Tibial nerve (tissue), 4 donors: Measurements from ENCODE around the gene SVOPL. TPM values are rescaled to one million over a fixed set of nuclear protein-coding genes. Genes with fewer than 3 reads are reported as not detected.

ENCODE experiments used
- DNase-seq, 2 donors: peaks; one replicate each; pipeline ENCODE4 v3.0.0-alpha.2; 2019; ENCODE audit warnings: low spot score in 2 of 2
- H3K27ac ChIP-seq, 4 donors: fragments of 200-600 bp; sonication (generic) in 3 of 4; one replicate each; pipeline ENCODE4 v1.5.1; 2017 to 2019; ENCODE audit warnings: mild to moderate bottlenecking in 1 of 4
- H3K27me3 ChIP-seq, 2 donors: fragments of 200-600 bp; sonication (generic) in 1 of 2; one replicate each; pipeline versions ENCODE4 v1.5.1 to v1.6.0; 2017 to 2019
- H3K36me3 ChIP-seq, 3 donors: fragments of 200-600 bp; sonication (generic); one replicate each; pipeline ENCODE4 v1.5.1; 2018 to 2019
- H3K4me1 ChIP-seq, 4 donors: fragments of 200-600 bp; sonication (generic) in 3 of 4; one replicate each; pipeline ENCODE4 v1.5.1; 2017 to 2019
- H3K4me3 ChIP-seq, 4 donors: fragments of 200-600 bp; sonication (generic) in 3 of 4; one replicate each; pipeline ENCODE4 v1.5.1; 2017 to 2019; ENCODE audit warnings: mild to moderate bottlenecking in 1 of 4, moderate library complexity in 1 of 4
- H3K9me3 ChIP-seq, 4 donors: fragments of 200-600 bp; sonication (generic) in 3 of 4; one replicate each; pipeline ENCODE4 v1.5.1; 2017 to 2019
- CTCF ChIP-seq, 5 experiments: fragments of 200-600 bp in 3 of 5; fragments of 450-650 bp in 2 of 5; sonication (generic) in 3 of 5; IDR thresholded peaks; one replicate each; pipeline ENCODE4 v1.5.1; 2016 to 2019; ENCODE audit warnings: antibody characterized with exemption in 5 of 5, mild to moderate bottlenecking in 3 of 5, moderate library complexity in 2 of 5
- EP300 ChIP-seq, 2 donors: sonication (generic); formaldehyde crosslinking; IDR thresholded peaks; one replicate each; pipeline ENCODE4 v1.6.1; 2017; ENCODE audit warnings: antibody characterized with exemption in 2 of 2, mild to moderate bottlenecking in 1 of 2
- POLR2A ChIP-seq, 2 donors: fragments of 450-650 bp; IDR thresholded peaks; one replicate each; pipeline ENCODE4 v1.6.1; 2017; ENCODE audit warnings: antibody characterized with exemption in 2 of 2, mild to moderate bottlenecking in 2 of 2, moderate library complexity in 2 of 2
- WGBS, 2 donors: methylation state at CpG; one replicate each; pipeline ENCODE4 v1.1.5; 2018; 5-methylcytosine and 5-hydroxymethylcytosine counted together
- total RNA-seq, 4 donors: library from RNA; depleted of rRNA; stranded (reverse); fragments of >200 nt; gene quantifications; one replicate each; pipeline ENCODE4 v1.1.0, GENCODE V29; 2016

The SVOPL gene
- total RNA-seq, 4 donors from 2014 or later = not detected

GRCh38 chr7:138554674-138555073 is 146.5 kb downstream of the SVOPL start:
- H3K27ac ChIP-seq = no peak overlapping the region
- no peak for DNase-seq
- no peaks in the 10 kb centered on the region for H3K4me1 ChIP-seq
- peaks cover 2 to 95% (median 37%) of the 10 kb centered on the region in 3 donors for H3K36me3 ChIP-seq
- peaks cover 0 to 62% (median 21%) of the 10 kb centered on the region in 4 donors for H3K9me3 ChIP-seq
- TF ChIP-seq POLR2A (IDR thresholded peaks at IDR 0.05) = no peak
- TF ChIP-seq EP300 (IDR thresholded peaks at IDR 0.05) = no peak
- TF ChIP-seq CTCF (IDR thresholded peaks at IDR 0.05) = no peak
- 98 to 100% methylated on average over 4 of the region's 4 CpGs for WGBS, 2 donors
- no peak overlapping the region for H3K4me3 ChIP-seq
- H3K27me3 ChIP-seq = no peaks in the 10 kb centered on the region

GRCh38 chr7:138553805-138554204 is 147.4 kb downstream of the SVOPL start:
- TF ChIP-seq EP300 (IDR thresholded peaks at IDR 0.05) (no peak), CTCF (IDR thresholded peaks at IDR 0.05) (no peak), POLR2A (IDR thresholded peaks at IDR 0.05) (no peak)
- no peak overlapping the region for H3K27ac ChIP-seq
- H3K4me3 ChIP-seq = no peak overlapping the region
- no peak for DNase-seq
- WGBS, 2 donors = 96 to 98% methylated on average over 4 of the region's 4 CpGs
- H3K36me3 ChIP-seq = peaks cover 2 to 94% (median 35%) of the 10 kb centered on the region in 3 donors
- H3K9me3 ChIP-seq = peaks cover 0 to 53% (median 19%) of the 10 kb centered on the region in 4 donors
- H3K4me1 ChIP-seq = no peaks in the 10 kb centered on the region
- no peaks in the 10 kb centered on the region for H3K27me3 ChIP-seq

- DNase-seq = no peak
- no peaks in the 10 kb centered on the region for H3K27me3 ChIP-seq
- H3K36me3 ChIP-seq = peaks cover 0 to 91% (median 14%) of the 10 kb centered on the region in 3 donors
- H3K9me3 ChIP-seq = peaks cover 0 to 26% (median 3%) of the 10 kb centered on the region in 4 donors
- WGBS, 2 donors = 94 to 96% methylated on average over 3 of the region's 3 CpGs
- H3K4me3 ChIP-seq = no peak overlapping the region
- H3K27ac ChIP-seq = no peak overlapping the region
- TF ChIP-seq POLR2A (IDR thresholded peaks at IDR 0.05) (no peak), EP300 (IDR thresholded peaks at IDR 0.05) (no peak)
- no peaks in the 10 kb centered on the region for H3K4me1 ChIP-seq
Measured at GRCh38 chr7:138551102-138551501, 150.1 kb downstream of the SVOPL start.

- WGBS, 2 donors = 93 to 95% methylated on average over 3 of the region's 3 CpGs
- Histone ChIP-seq H3K36me3 (peaks cover 0 to 91% (median 9%) of the 10 kb centered on the region in 3 donors), H3K27me3 (no peaks in the 10 kb centered on the region), H3K4me3 (no peak overlapping the region), H3K4me1 (no peaks in the 10 kb centered on the region), H3K9me3 (peaks cover 0 to 19% (median 1%) of the 10 kb centered on the region in 4 donors), H3K27ac (no peak overlapping the region)
- no peak for DNase-seq
- TF ChIP-seq POLR2A (IDR thresholded peaks at IDR 0.05) (no peak), EP300 (IDR thresholded peaks at IDR 0.05) (no peak), CTCF (IDR thresholded peaks at IDR 0.05) (no peak)
Measured at GRCh38 chr7:138550337-138550736, 150.8 kb downstream of the SVOPL start.

GRCh38 chr7:138549082-138549481 is 152.1 kb downstream of the SVOPL start:
- no peak for DNase-seq
- H3K27ac ChIP-seq = no peak overlapping the region
- 96 to 100% methylated on average over 1 of the region's 1 CpG for WGBS, 2 donors
- no peaks in the 10 kb centered on the region for H3K27me3 ChIP-seq
- peaks cover 0 to 91% (median 0%) of the 10 kb centered on the region in 3 donors for H3K36me3 ChIP-seq
- H3K9me3 ChIP-seq = peaks cover 0 to 8% (median 0%) of the 10 kb centered on the region in 4 donors
- H3K4me1 ChIP-seq = no peaks in the 10 kb centered on the region
- TF ChIP-seq CTCF (IDR thresholded peaks at IDR 0.05) (no peak), EP300 (IDR thresholded peaks at IDR 0.05) (no peak), POLR2A (IDR thresholded peaks at IDR 0.05) (no peak)
- no peak overlapping the region for H3K4me3 ChIP-seq

- TF ChIP-seq CTCF (IDR thresholded peaks at IDR 0.05) = no peak
- WGBS, 2 donors = 94 to 97% methylated on average over 2 of the region's 2 CpGs
- no peak overlapping the region for H3K27ac ChIP-seq
- no peaks in the 10 kb centered on the region for H3K4me1 ChIP-seq
- peaks cover 0 to 91% (median 0%) of the 10 kb centered on the region in 3 donors for H3K36me3 ChIP-seq
- no peaks in the 10 kb centered on the region for H3K27me3 ChIP-seq
- no peak for DNase-seq
- no peaks in the 10 kb centered on the region for H3K9me3 ChIP-seq
- no peak overlapping the region for H3K4me3 ChIP-seq
Measured at GRCh38 chr7:138546829-138547228, 154.3 kb downstream of the SVOPL start.
